LNCAP (cell line): Measurements from ENCODE around the gene SORBS2.

Experiments used
- CTCF ChIP-seq: fragments of 450-650 bp; IDR thresholded peaks from 2 replicates; pipeline ENCODE4 v1.5.1; 2017; ENCODE audit warnings: mild to moderate bottlenecking

The SORBS2 gene

GRCh38 chr4:185809121-185809520 lies 2.9 kb downstream of the SORBS2 start:
- no peak for TF ChIP-seq CTCF

GRCh38 chr4:185805979-185806378 lies 6.0 kb downstream of the SORBS2 start:
- TF ChIP-seq CTCF, result no peak

- TF ChIP-seq CTCF, result no peak
Measured at GRCh38 chr4:185805262-185805802, 6.7 kb downstream of the SORBS2 start.

GRCh38 chr4:185803022-185803421 lies 9.0 kb downstream of the SORBS2 start:
- no peak for TF ChIP-seq CTCF

GRCh38 chr4:185801471-185801870 lies 10.5 kb downstream of the SORBS2 start:
- TF ChIP-seq CTCF, result no peak

- TF ChIP-seq CTCF, result no peak
Measured at GRCh38 chr4:185800266-185800945, 11.6 kb downstream of the SORBS2 start.

- no peak for TF ChIP-seq CTCF
Measured at GRCh38 chr4:185799442-185799841, 12.6 kb downstream of the SORBS2 start.
